ENCODE data around the gene ANKRD23. TPM values are rescaled to one million over a fixed set of nuclear protein-coding genes. Genes with fewer than 3 reads are reported as not detected.

Gene ANKRD23
- total and polyA plus RNA-seq, 2 of the 13 experiments (the other 11 are each of a cell fraction or from before 2014, with no cell fraction given), result 1.5 to 1.6 TPM

GRCh38 chr2:96857667-96858372, 14.0 kb upstream of the ANKRD23 start, which contains the start of gene ANKRD39 (continued):
- peak; percentile 89 for TF ChIP-seq ZNF761 (CRISPR knock-in tag; conservative IDR thresholded peaks at IDR 0.05)
- TF ChIP-seq DNMT1 (CRISPR knock-in tag; IDR thresholded peaks at IDR 0.05), result peak; percentile 88
- TF ChIP-seq ZNF782 (CRISPR knock-in tag; IDR thresholded peaks at IDR 0.05; ENCODE audit: borderline replicate concordance), result no peak
- 0 out of 2 replicates have a peak, but pooled peaks have one; percentile 65 for TF ChIP-seq SP5 (CRISPR knock-in tag; IDR thresholded peaks at IDR 0.05; ENCODE audit: borderline replicate concordance, low read depth)
- TF ChIP-seq DDIT3 (CRISPR knock-in tag; IDR thresholded peaks at IDR 0.05), result no peak
- no peak for TF ChIP-seq ZNF550 (CRISPR knock-in tag; IDR thresholded peaks at IDR 0.05; ENCODE audit: borderline replicate concordance)
- TF ChIP-seq ZNF616 (CRISPR knock-in tag; IDR thresholded peaks at IDR 0.05; ENCODE audit: low read depth), result 0 out of 2 replicates have a peak, but pooled peaks have one; percentile 7
- TF ChIP-seq FOXO4 (CRISPR knock-in tag; conservative IDR thresholded peaks at IDR 0.05), result no peak
- no peak for TF ChIP-seq ZNF326 (CRISPR knock-in tag; IDR thresholded peaks at IDR 0.05; ENCODE audit: borderline replicate concordance)
- no peak; the same call in 1 of the 2 replicates for TF ChIP-seq HIVEP1 (CRISPR knock-in tag; IDR thresholded peaks at IDR 0.05)
- TF ChIP-seq GABPB1 (CRISPR knock-in tag; IDR thresholded peaks at IDR 0.05), result peak; percentile 85; the same call in 1 of the 2 replicates
- TF ChIP-seq, protein P1, sequence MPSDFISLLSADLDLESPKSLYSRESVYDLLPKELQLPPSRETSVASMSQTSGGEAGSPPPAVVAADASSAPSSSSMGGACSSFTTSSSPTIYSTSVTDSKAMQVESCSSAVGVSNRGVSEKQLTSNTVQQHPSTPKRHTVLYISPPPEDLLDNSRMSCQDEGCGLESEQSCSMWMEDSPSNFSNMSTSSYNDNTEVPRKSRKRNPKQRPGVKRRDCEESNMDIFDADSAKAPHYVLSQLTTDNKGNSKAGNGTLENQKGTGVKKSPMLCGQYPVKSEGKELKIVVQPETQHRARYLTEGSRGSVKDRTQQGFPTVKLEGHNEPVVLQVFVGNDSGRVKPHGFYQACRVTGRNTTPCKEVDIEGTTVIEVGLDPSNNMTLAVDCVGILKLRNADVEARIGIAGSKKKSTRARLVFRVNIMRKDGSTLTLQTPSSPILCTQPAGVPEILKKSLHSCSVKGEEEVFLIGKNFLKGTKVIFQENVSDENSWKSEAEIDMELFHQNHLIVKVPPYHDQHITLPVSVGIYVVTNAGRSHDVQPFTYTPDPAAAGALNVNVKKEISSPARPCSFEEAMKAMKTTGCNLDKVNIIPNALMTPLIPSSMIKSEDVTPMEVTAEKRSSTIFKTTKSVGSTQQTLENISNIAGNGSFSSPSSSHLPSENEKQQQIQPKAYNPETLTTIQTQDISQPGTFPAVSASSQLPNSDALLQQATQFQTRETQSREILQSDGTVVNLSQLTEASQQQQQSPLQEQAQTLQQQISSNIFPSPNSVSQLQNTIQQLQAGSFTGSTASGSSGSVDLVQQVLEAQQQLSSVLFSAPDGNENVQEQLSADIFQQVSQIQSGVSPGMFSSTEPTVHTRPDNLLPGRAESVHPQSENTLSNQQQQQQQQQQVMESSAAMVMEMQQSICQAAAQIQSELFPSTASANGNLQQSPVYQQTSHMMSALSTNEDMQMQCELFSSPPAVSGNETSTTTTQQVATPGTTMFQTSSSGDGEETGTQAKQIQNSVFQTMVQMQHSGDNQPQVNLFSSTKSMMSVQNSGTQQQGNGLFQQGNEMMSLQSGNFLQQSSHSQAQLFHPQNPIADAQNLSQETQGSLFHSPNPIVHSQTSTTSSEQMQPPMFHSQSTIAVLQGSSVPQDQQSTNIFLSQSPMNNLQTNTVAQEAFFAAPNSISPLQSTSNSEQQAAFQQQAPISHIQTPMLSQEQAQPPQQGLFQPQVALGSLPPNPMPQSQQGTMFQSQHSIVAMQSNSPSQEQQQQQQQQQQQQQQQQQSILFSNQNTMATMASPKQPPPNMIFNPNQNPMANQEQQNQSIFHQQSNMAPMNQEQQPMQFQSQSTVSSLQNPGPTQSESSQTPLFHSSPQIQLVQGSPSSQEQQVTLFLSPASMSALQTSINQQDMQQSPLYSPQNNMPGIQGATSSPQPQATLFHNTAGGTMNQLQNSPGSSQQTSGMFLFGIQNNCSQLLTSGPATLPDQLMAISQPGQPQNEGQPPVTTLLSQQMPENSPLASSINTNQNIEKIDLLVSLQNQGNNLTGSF (CRISPR knock-in tag; IDR thresholded peaks at IDR 0.05), result peak; percentile 85; the same call in 1 of the 2 replicates
- TF ChIP-seq KAT2B (IDR thresholded peaks at IDR 0.05; ENCODE audit: borderline replicate concordance, low read depth, low read length), result no peak
- peak; percentile 84; the same call in 1 of the 2 replicates for TF ChIP-seq HDAC1 (CRISPR knock-in tag; IDR thresholded peaks at IDR 0.05)
- 0 out of 2 replicates have a peak, but pooled peaks have one; percentile 51 for TF ChIP-seq ZBTB1 (CRISPR knock-in tag; IDR thresholded peaks at IDR 0.05; ENCODE audit: borderline replicate concordance)
- TF ChIP-seq DMAP1 (CRISPR knock-in tag; IDR thresholded peaks at IDR 0.05), result peak; percentile 70; the same call in 1 of the 2 replicates

All from HepG2 (cell line).